BLaER1 treated with 17β-estradiol and CSF1 and Interleukin-3, amounts not matched to agents 10 nM and 100 nM (cell line): Measurements from ENCODE around the gene HNMT.

Experiments
- H3K27ac ChIP-seq, 11 experiments: shearing (Covaris generic); formaldehyde crosslinking; 2 replicates each; pipeline ENCODE4 v1.8.1; 2022
- H3K27me3 ChIP-seq, 11 experiments: shearing (Covaris generic); formaldehyde crosslinking; 2 replicates each; pipeline ENCODE4 v1.8.1; 2022
- H3K36me3 ChIP-seq, 11 experiments: shearing (Covaris generic); formaldehyde crosslinking; 2 replicates each; pipeline ENCODE4 v1.8.1; 2022
- H3K4me1 ChIP-seq, 10 experiments: shearing (Covaris generic); formaldehyde crosslinking; 2 replicates each; pipeline ENCODE4 v1.8.1; 2022
- H3K4me2 ChIP-seq, 11 experiments: shearing (Covaris generic); formaldehyde crosslinking; 2 replicates each; pipeline ENCODE4 v1.8.1; 2022
- H3K4me3 ChIP-seq, 10 experiments: shearing (Covaris generic); formaldehyde crosslinking; 2 replicates each; pipeline ENCODE4 v1.8.1; 2022
- H3K9ac ChIP-seq, 11 experiments: shearing (Covaris generic); formaldehyde crosslinking; 2 replicates each; pipeline ENCODE4 v1.8.1; 2022
- H3K9me3 ChIP-seq, 11 experiments: shearing (Covaris generic); formaldehyde crosslinking; replicated peaks in 1 of 11; 2 replicates each; pipeline ENCODE4 v1.8.1; 2022
- H4K20me1 ChIP-seq, 11 experiments: shearing (Covaris generic); formaldehyde crosslinking; 2 replicates each; pipeline ENCODE4 v1.8.1; 2022
- Cebpa-rat ChIP-seq, 11 experiments: shearing (Covaris generic); IDR thresholded peaks; 2 replicates each; pipeline ENCODE4 v1.8.1; 2022

HNMT gene

GRCh38 chr2:137930146-137930545, 34.1 kb upstream of the HNMT start:
- Histone ChIP-seq H3K27me3 (no peaks in the 10 kb centered on the region), H3K4me2 (no peak overlapping the region), H4K20me1 (no peaks in the 10 kb centered on the region), H3K9me3 (0 out of 22 replicates have a peak, but pooled peaks cover 0 to 3% (median 0%) of the 10 kb centered on the region in 11 experiments), H3K36me3 (no peaks in the 10 kb centered on the region), H3K9ac (no peak overlapping the region), H3K4me3 (no peak overlapping the region), H3K4me1 (peaks cover 0 to 5% (median 0%) of the 10 kb centered on the region in 10 experiments; a peak in 2 of 20 replicates), H3K27ac (no peak overlapping the region)
- no peak for TF ChIP-seq Cebpa-rat (IDR thresholded peaks at IDR 0.05)

GRCh38 chr2:137935591-137935990, 28.7 kb upstream of the HNMT start:
- no peak for TF ChIP-seq Cebpa-rat (IDR thresholded peaks at IDR 0.05)
- H3K4me3 ChIP-seq = no peak overlapping the region
- H3K4me1 ChIP-seq = peaks cover 0 to 16% (median 0%) of the 10 kb centered on the region in 10 experiments; a peak in 6 of 20 replicates
- H3K9me3 ChIP-seq = 0 out of 22 replicates have a peak, but pooled peaks cover 0 to 4% (median 0%) of the 10 kb centered on the region in 11 experiments
- H3K36me3 ChIP-seq = no peaks in the 10 kb centered on the region
- no peak overlapping the region for H3K4me2 ChIP-seq
- H4K20me1 ChIP-seq = no peaks in the 10 kb centered on the region
- H3K27ac ChIP-seq = no peak overlapping the region
- no peaks in the 10 kb centered on the region for H3K27me3 ChIP-seq
- no peak overlapping the region for H3K9ac ChIP-seq

DNA sequence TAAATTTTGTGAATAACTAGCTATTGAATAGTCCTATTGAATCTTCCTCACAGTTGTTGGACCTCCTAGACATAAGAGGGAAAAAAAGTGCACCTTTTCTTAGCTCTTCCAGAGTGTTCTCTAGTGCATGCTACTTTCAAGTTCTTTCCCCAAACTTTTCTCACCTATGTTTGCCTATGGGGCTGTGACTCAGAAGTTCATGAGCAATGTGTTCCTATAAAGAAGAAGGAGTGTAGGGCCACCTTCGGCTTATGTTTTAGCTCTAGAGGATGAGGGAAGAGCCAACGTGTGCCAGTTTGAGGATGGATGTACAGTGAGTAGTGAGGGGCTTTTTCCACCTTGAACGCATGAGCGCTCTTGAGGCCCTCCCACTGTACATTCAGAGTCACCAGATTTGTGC, 27.0 kb upstream of the HNMT start:
- Histone ChIP-seq H3K4me1 (peaks cover 0 to 21% (median 0%) of the 10 kb centered on the region in 10 experiments; a peak in 6 of 20 replicates), H3K27me3 (no peaks in the 10 kb centered on the region), H4K20me1 (no peaks in the 10 kb centered on the region), H3K9me3 (0 out of 22 replicates have a peak, but pooled peaks cover 0 to 4% (median 0%) of the 10 kb centered on the region in 11 experiments), H3K4me3 (no peak overlapping the region), H3K4me2 (no peak overlapping the region), H3K9ac (no peak overlapping the region), H3K27ac (no peak overlapping the region), H3K36me3 (no peaks in the 10 kb centered on the region)
- no peak for TF ChIP-seq Cebpa-rat (IDR thresholded peaks at IDR 0.05)

GRCh38 chr2:137937778-137938177, 26.5 kb upstream of the HNMT start:
- Histone ChIP-seq H3K4me3 (no peak overlapping the region), H4K20me1 (no peaks in the 10 kb centered on the region), H3K9me3 (0 out of 22 replicates have a peak, but pooled peaks cover 0 to 4% (median 0%) of the 10 kb centered on the region in 11 experiments), H3K4me1 (peaks cover 0 to 26% (median 0%) of the 10 kb centered on the region in 10 experiments; a peak in 6 of 20 replicates), H3K4me2 (no peak overlapping the region), H3K36me3 (no peaks in the 10 kb centered on the region), H3K27me3 (no peaks in the 10 kb centered on the region), H3K9ac (no peak overlapping the region), H3K27ac (no peak overlapping the region)
- no peak for TF ChIP-seq Cebpa-rat (IDR thresholded peaks at IDR 0.05)

DNA sequence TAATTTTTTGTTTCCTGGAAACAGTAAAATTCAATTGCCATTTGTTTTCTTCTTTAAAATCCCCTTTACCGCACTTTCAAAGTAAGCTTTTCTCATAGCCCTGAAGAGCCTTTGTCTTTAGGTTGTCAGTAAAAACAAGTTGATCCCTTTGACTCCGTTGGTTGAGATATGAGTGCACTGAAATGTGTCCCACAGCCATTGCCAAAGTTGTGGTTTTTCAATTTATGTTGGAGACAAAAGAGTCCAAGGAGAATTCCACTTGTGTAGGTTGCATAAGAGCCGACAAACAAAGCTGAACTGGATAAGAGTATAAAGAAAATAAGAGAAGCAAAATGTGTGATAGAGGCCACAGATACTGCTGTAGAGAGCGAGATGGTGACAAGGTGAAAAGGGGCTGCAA, 26.1 kb upstream of the HNMT start:
- Histone ChIP-seq H3K9me3 (0 out of 22 replicates have a peak, but pooled peaks cover 0 to 4% (median 0%) of the 10 kb centered on the region in 11 experiments), H3K9ac (no peak overlapping the region), H3K27ac (no peak overlapping the region), H3K36me3 (no peaks in the 10 kb centered on the region), H4K20me1 (no peaks in the 10 kb centered on the region), H3K4me1 (peaks cover 0 to 28% (median 0%) of the 10 kb centered on the region in 10 experiments; a peak in 6 of 20 replicates), H3K4me3 (no peak overlapping the region), H3K27me3 (no peaks in the 10 kb centered on the region), H3K4me2 (no peak overlapping the region)
- no peak for TF ChIP-seq Cebpa-rat (IDR thresholded peaks at IDR 0.05)

DNA sequence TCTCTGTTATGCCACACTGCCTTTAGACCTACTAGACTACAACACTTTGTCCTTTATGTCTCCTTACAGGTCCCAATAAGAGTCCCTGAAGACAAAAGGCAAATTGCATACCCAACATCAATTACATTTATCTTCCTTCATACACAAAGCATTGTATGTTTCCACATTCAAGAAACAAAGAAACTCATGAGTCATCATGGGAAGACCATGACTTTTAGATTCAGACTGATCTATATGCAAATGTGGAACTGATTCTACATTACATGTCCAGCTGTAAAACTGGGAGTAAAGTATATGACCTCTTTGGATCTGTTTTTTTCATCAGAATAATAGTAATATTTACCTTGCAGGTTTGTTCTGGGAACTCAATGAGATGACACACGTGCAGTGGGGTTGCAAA, 25.2 kb upstream of the HNMT start:
- Histone ChIP-seq H3K4me1 (peaks cover 0 to 28% (median 0%) of the 10 kb centered on the region in 10 experiments; a peak in 6 of 20 replicates), H4K20me1 (no peaks in the 10 kb centered on the region), H3K27me3 (no peaks in the 10 kb centered on the region), H3K9ac (no peak overlapping the region), H3K36me3 (no peaks in the 10 kb centered on the region), H3K27ac (peak overlapping the region in 2 of 11 experiments; percentile 2 to 43; a peak in 3 of 22 replicates), H3K4me2 (peak overlapping the region in 4 of 11 experiments; percentile 0 to 53 (median 34); a peak in 7 of 22 replicates), H3K4me3 (no peak overlapping the region), H3K9me3 (0 out of 22 replicates have a peak, but pooled peaks cover 0 to 4% (median 0%) of the 10 kb centered on the region in 11 experiments)
- TF ChIP-seq Cebpa-rat (IDR thresholded peaks at IDR 0.05) = no peak

DNA sequence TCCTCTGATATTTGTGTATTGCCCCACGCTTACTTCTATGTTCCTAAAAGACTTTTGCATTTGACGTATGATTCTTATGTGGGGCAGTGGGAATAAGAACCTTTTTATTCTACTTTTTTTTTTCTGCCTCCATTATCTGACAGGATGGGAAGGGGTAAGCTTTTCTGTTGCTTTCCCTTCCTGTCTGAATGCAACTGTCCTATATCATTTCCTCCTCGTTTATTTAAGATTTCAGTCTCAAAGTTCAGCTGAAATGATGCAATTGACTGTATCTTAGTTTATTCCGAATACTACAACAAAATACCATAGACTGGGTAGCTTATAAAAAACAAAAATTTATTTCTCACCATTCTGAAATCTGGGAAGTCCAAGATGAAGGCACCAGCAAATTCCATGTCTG, 24.1 kb upstream of the HNMT start:
- Histone ChIP-seq H3K4me1 (peaks cover 0 to 28% (median 0%) of the 10 kb centered on the region in 10 experiments; a peak in 6 of 20 replicates), H3K9ac (no peak overlapping the region), H3K36me3 (no peaks in the 10 kb centered on the region), H3K27ac (no peak overlapping the region), H3K27me3 (no peaks in the 10 kb centered on the region), H3K4me2 (peak overlapping the region in 1 of 11 experiments; percentile 6; a peak in 2 of 22 replicates), H3K4me3 (no peak overlapping the region), H3K9me3 (0 out of 22 replicates have a peak, but pooled peaks cover 0 to 1% (median 0%) of the 10 kb centered on the region in 11 experiments), H4K20me1 (no peaks in the 10 kb centered on the region)
- no peak for TF ChIP-seq Cebpa-rat (IDR thresholded peaks at IDR 0.05)

GRCh38 chr2:137942037-137942832, 22.0 kb upstream of the HNMT start:
- Histone ChIP-seq H3K36me3 (no peaks in the 10 kb centered on the region), H3K27ac (no peak overlapping the region)

More at GRCh38 chr2:137942037-137942832, 22.0 kb upstream of the HNMT start:
- H3K4me3 ChIP-seq = no peak overlapping the region
- TF ChIP-seq Cebpa-rat (IDR thresholded peaks at IDR 0.05) = no peak
- H3K4me2 ChIP-seq = peak overlapping the region in 1 of 11 experiments; percentile 9; a peak in 1 of 22 replicates
- H4K20me1 ChIP-seq = no peaks in the 10 kb centered on the region
- no peaks in the 10 kb centered on the region for H3K9me3 ChIP-seq
- no peaks in the 10 kb centered on the region for H3K27me3 ChIP-seq
- H3K4me1 ChIP-seq = peaks cover 0 to 31% (median 0%) of the 10 kb centered on the region in 10 experiments; a peak in 6 of 20 replicates
- H3K9ac ChIP-seq = no peak overlapping the region
